Measurements from ENCODE around the gene LAMB1. TPM values are rescaled to one million over a fixed set of nuclear protein-coding genes. Genes with fewer than 3 reads are reported as not detected.
"Not testable (repeated sequence)": the region's sequence is repeated elsewhere in the genome, so short reads cannot be mapped to it uniquely, and the experiment has no call there.

Gene LAMB1
- total RNA-seq, 1 donor from 2014 or later: 220 TPM

- H3K4me3 ChIP-seq (ENCODE audit: low read depth, low read length): no peak overlapping the region
- DNase-seq (ENCODE audit: low read depth): no peak
- TF ChIP-seq, protein P1, sequence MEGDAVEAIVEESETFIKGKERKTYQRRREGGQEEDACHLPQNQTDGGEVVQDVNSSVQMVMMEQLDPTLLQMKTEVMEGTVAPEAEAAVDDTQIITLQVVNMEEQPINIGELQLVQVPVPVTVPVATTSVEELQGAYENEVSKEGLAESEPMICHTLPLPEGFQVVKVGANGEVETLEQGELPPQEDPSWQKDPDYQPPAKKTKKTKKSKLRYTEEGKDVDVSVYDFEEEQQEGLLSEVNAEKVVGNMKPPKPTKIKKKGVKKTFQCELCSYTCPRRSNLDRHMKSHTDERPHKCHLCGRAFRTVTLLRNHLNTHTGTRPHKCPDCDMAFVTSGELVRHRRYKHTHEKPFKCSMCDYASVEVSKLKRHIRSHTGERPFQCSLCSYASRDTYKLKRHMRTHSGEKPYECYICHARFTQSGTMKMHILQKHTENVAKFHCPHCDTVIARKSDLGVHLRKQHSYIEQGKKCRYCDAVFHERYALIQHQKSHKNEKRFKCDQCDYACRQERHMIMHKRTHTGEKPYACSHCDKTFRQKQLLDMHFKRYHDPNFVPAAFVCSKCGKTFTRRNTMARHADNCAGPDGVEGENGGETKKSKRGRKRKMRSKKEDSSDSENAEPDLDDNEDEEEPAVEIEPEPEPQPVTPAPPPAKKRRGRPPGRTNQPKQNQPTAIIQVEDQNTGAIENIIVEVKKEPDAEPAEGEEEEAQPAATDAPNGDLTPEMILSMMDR (conservative IDR thresholded peaks at IDR 0.05; ENCODE audit: low read depth, low read length): no peak
Observed at GRCh38 chr7:107924841-107925504, 78.0 kb downstream of the LAMB1 start.

GRCh38 chr7:107922886-107923285 is 80.1 kb downstream of the LAMB1 start:
- H3K4me3 ChIP-seq (ENCODE audit: low read depth, low read length): no peak overlapping the region
- no peak for DNase-seq (ENCODE audit: low read depth)
- TF ChIP-seq, protein P1 (conservative IDR thresholded peaks at IDR 0.05; ENCODE audit: low read depth, low read length): no peak

GRCh38 chr7:107921826-107922225 is 81.1 kb downstream of the LAMB1 start:
- DNase-seq (ENCODE audit: low read depth): not testable (repeated sequence)

DNA sequence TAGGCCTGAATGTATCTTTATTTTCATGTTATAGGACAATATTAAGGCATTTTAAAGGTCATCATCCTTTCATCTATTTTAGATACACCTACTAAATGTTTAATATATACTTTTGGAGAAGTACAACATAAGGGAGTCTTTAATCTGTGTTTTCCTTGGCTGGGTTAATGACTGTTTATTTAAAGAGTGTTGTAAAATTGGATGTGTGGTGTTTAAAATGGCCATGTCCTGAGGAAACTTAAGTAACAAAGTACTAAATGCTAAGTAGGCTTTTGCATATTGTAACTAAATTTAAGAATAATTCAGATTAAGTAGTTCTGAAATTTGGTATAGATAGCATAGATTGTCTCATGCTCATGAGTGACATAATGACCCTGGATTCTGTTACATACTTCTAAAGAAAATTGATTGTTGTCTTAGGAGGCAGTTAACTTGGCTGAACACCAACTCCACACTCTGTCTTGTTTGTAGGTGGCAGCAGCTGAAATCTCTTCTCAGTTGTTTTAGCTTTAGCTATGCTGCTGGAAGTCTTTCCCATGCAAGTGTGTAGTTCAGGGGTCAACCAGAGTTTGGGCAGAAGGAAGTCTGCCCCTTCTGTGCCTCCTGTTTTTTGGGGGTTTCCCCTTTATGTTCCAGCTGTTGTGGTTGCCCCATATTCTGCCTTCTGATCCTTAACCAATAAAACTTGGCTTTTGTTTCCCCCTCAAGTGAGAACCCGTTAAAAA is 82.8 kb downstream of the LAMB1 start:
- no peak overlapping the region for H3K4me3 ChIP-seq (ENCODE audit: low read depth, low read length)
- no peak for DNase-seq (ENCODE audit: low read depth)
- TF ChIP-seq, protein P1 (conservative IDR thresholded peaks at IDR 0.05; ENCODE audit: low read depth, low read length): no peak

More at GRCh38 chr7:107921826-107922225, 81.1 kb downstream of the LAMB1 start:
- not testable (repeated sequence) for H3K4me3 ChIP-seq (ENCODE audit: low read depth, low read length)

- TF ChIP-seq, protein P1 (conservative IDR thresholded peaks at IDR 0.05; ENCODE audit: low read depth, low read length): no peak
- DNase-seq (ENCODE audit: low read depth): no peak
- no peak overlapping the region for H3K4me3 ChIP-seq (ENCODE audit: low read depth, low read length)
Observed at GRCh38 chr7:107918948-107919347, 84.0 kb downstream of the LAMB1 start.

- H3K4me3 ChIP-seq (ENCODE audit: low read depth, low read length): no peak overlapping the region
- TF ChIP-seq, protein P1 (conservative IDR thresholded peaks at IDR 0.05; ENCODE audit: low read depth, low read length): no peak
- DNase-seq (ENCODE audit: low read depth): no peak
Observed at GRCh38 chr7:107917763-107918651, 85.0 kb downstream of the LAMB1 start.

DNA sequence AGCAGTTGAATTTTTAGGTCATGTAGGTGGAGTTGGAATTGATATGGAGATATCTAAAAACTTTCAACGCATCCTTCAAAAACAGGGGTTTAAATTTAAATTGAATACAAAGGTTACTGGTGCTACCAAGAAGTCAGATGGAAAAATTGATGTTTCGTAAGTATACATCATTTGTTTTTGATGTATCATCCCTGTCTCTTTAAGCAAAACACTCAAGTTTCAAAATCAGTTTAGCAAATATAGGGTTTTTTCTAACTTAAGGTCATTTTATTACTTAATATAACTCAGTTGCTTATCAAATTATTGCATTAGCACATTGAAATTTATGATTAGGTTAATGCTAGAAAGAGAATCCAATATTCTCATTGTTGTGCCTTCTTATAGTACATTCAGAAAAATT is 87.4 kb downstream of the LAMB1 start:
- DNase-seq (ENCODE audit: low read depth): no peak
- H3K4me3 ChIP-seq (ENCODE audit: low read depth, low read length): no peak overlapping the region
- TF ChIP-seq, protein P1 (conservative IDR thresholded peaks at IDR 0.05; ENCODE audit: low read depth, low read length): no peak

Measured in epithelial cell of proximal tubule (primary cell).